HG03108 (cell line): ENCODE results near the gene ERICH6.

Experiments
- ATAC-seq: cut with Tn5 transposase; IDR thresholded peaks from one replicate; pipeline ENCODE4 v1.9.1; 2021; ENCODE audit warnings: moderate library complexity; ENCODE audit not compliant: unreplicated experiment

Gene ERICH6

DNA sequence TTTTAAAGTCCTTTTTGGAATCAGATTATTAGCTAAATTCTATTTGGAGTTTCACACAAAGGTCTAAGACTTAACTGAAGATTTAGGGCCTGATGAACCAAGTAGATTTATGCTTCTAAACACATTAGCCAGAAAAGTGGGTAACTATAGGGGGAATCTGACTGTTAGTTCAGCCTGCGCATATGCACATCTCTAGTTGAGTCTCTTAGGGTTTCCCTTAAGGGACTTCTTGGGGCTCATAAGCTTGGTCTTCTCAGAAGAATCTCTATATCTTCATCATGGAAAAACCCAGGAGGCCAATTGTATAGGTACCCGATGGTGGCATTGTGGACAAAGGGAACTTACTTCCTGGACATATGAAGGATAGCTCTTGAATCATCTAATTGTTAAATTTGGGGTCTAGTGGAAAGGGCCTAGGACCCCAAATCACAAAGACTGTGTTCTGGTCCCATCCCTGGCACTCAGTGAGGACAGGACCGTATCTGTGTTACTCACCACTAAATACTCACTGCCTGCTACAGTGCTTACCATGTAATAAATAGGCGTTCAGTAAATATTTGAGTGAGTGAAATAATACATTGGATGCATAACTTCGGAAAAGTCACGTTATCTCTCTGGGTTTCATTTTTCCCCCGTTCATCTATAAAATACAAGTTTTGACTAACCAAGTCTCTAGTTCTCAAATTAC is 83.6 kb downstream of the ERICH6 start:
- no peak for ATAC-seq

DNA sequence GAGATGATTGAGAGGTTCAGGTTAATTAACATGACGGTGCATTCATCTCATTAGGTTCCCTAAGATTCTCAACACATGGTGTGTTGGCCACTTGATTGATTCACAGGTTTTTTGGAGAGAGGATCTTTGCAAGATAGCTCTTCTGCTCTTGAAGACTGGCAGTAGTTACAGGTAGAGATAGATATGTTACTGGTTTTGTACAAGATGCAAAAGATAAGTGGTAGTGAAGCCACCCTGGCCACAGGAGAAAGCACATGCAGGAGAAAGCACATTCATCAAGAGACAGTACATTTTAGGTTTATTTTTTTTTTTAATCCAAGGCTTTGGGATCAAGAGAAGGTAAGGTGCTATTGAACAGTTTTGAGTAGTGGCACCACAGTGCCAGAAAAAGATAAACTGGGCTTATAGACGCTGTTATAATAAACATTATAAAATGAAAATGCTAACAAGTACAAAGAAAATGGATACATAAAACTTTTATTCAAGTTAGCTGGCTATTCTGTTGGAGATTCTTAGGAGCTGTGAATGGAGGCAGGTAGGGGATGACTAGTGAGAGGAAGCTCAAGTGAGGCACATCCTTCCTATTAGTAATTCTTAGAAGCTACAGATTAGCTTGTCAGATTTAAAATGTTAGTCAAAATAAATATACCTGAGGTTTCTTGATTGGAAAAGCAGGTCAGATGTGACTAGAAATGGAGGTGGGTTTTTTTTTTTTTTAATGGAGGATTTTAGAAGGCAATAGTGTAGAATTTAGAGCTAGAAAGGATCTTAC is 89.8 kb downstream of the ERICH6 start:
- ATAC-seq: no peak

DNA sequence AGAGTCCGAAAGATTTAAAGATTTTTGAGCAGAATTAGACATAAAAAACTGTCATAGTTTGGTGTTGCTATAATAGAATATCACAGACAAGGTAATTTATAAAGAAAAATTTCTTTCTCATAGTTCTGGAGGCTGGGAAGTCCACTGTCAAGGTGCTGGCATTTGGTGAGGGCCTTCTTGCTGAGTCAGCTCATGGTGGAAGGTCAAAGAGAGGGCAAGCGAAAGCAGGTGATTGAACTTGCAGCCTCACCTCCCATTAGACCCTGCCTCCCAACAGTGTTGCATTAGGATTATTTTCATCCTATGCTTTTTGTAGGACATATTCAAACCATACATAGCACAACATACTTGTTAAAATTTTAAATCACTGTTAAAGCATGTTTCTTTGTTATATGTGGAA is 90.7 kb downstream of the ERICH6 start:
- no peak for ATAC-seq

DNA sequence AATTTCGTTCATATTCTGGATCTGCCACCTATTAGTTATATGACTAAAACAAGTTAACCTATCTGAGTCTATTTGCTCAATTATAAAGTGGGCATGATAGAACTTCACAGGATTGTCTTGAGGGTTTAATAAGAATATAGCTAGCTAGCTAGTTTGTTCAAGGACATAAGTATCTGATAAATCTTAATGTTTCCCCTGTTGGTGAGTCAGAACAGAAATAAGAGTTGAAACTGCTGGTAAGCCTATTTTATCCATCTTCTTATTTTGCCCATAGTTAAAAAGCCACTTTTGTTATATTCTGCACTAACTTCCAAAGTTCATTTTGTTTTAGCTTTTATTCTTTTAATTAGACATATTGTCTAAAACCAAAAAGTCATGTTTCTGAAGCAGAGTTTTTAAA is 91.2 kb downstream of the ERICH6 start:
- ATAC-seq: no peak

DNA sequence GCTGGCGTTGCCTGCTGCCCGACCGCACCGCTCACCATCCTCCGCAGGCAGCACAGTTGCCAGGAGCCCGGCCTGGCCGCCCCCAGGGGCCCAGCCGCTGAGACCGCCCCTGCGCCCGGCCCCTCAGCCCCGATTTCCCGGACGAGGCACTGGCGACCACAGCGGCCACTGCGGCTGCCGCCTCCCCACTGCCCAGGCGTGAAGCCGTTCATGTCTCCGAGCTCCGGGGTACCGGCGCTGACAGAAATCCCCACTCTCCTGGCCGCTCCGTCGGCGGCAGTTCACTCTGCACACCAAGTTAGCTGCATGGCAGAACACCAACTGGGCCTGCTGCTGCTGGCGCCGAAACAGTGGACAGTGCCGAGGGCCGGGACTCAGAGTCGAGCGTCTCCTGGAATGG is 92.1 kb downstream of the ERICH6 start:
- no peak for ATAC-seq

DNA sequence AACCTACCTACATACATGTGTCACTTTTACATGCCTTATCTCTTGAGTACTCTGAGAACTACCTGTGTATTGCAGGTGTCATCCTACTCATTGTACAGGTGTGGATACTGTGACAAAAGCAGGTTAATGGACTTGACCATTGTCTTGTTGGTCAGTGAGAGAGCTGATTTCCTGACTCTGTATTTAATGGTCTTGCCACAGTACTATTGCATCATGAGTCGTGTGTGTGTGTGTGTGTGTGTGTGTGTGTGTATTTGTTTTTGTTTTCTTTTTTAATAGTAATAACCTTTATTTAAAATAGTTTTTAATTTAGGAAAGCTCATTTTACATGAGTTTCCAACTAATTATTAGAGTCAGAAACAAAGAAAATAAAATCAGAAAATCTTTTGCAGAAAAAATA is 92.9 kb downstream of the ERICH6 start:
- no peak for ATAC-seq

DNA sequence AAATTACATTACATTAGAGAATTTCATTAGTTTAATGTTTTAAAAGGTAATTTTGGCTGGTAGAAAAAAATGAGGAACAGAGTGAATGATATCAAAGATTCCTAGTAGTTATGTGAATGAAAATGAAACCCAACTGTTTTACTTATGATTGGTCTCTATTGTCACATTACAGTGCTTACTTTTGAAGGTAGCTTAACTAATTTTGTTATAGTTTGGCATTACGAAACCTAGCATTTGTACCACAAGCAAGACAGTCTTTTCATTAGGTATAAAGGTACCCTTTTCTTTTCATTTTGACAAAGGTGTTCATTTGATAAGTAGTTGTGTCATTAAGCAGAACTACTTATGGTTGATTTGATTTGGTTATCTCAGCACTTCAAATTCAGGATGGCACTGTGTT is 93.7 kb downstream of the ERICH6 start:
- no peak for ATAC-seq
